Jurkat, Clone E6-1 (cell line): ENCODE data around the gene SCLT1.

Source experiments
- DNase-seq: peaks from one replicate; pipeline ENCODE4 v3.0.0-alpha.2; 2011; ENCODE audit warnings: low read depth, low spot score
- H3K4me3 ChIP-seq: 2 replicates; pipeline ENCODE4 v1.5.1; 2011; ENCODE audit warnings: mild to moderate bottlenecking, low read length, control low read depth, moderate library complexity

SCLT1 gene

DNA sequence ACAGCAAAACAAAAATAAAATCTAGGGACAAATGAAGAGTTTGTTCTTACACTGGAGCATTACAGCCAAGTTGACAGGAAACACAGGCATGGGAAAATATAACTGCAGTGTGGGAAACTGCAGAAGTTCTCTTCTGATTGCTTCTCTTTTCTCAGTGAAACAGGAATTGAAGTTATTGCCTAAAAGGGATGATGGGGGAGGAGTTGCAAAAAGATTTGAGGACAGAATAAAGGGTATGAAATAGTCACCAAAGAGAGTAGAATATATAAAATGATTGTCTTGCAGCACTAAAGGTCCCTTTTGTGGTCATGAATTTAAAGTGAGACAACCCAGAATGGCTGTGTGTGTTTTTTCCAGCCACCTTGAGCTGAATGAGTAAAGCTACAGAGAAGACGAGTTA is 180.1 kb downstream of the SCLT1 start:
- no peak overlapping the region for H3K4me3 ChIP-seq
- no peak for DNase-seq

DNA sequence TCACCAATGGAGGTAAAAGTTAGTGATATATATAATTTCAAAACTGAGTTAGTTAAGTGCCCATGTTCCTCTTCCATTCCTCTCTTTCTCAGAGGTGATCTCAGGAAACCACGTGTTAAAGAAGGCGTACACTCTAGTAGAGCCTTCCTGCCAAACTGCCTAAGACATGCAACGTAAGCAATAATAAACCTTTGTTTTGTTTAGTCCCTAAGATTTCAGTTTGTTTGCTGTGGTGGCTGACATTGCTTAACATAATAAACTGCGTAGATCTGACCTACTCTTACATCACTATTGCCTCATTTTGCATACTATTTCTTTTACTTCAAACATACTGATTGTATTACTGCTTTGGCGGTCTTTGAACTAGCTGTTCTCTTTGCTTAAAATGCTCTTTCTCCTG is 184.6 kb downstream of the SCLT1 start:
- DNase-seq: no peak
- no peak overlapping the region for H3K4me3 ChIP-seq

- H3K4me3 ChIP-seq: no peak overlapping the region
- no peak for DNase-seq
Observed at GRCh38 chr4:128907981-128908380, 185.4 kb downstream of the SCLT1 start.

DNA sequence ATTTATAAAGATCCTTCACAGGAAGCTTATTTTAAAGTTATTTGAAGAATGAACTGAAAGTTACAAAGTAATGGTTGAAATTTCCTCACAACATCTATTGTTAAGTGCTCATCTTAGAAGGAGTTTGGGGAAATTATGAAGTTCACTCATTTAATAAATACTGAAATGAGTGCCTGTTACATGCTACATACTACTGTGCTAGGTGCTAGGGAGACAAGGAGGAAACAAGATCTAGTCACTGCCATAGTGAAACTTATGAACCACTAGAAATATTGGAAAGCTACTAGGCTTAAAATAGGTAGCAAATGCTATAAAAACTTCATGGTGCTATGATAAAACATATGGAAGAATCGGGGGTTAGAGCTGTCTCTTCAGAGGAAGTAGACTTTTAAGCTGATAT is 186.8 kb downstream of the SCLT1 start:
- no peak overlapping the region for H3K4me3 ChIP-seq
- no peak for DNase-seq

- no peak overlapping the region for H3K4me3 ChIP-seq
- no peak for DNase-seq
Observed at GRCh38 chr4:128904821-128905220, 188.5 kb downstream of the SCLT1 start.

DNA sequence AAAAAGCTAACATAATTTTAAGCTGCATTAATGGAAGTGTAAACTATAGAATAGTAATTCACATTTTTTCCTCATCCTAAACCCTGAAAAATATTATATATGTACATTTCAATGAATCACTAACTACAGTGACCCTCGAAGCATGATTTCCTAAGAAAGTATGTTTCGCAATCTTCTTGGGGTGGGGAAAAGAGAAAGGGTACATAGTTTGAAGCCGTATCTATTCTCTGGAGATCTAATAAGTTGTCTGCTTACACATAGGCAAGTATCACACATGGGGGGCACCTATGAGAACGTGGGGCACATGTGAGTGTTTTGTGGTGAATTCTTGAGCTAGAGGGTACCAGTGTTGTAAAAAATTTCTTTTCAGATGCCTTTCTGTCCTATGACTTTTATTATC is 212.7 kb downstream of the SCLT1 start:
- H3K4me3 ChIP-seq: no peak overlapping the region
- no peak for DNase-seq

- no peak for DNase-seq
- no peak overlapping the region for H3K4me3 ChIP-seq
Observed at GRCh38 chr4:128879971-128880370, 213.4 kb downstream of the SCLT1 start.

DNA sequence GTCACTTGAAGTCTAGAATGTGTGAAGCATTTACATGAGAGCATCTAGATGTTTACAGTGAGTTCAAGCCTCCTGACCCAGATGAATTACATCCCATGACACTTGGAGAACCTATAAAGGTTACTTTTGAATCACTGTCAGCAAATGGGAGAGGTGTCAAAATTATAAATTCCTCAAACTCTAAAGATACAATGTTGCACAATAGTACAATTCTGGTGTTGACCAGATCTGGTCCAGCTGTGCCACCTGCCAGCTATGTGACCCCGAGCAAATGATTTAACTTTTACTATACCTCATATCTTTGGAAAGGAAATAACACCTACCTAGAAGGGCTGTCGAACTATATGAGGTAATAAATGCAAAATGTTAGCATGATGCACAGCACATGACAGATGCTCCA is 214.1 kb downstream of the SCLT1 start:
- DNase-seq: no peak
- H3K4me3 ChIP-seq: no peak overlapping the region

GRCh38 chr4:128877934-128878333 is 215.4 kb downstream of the SCLT1 start:
- no peak overlapping the region for H3K4me3 ChIP-seq
- no peak for DNase-seq

DNA sequence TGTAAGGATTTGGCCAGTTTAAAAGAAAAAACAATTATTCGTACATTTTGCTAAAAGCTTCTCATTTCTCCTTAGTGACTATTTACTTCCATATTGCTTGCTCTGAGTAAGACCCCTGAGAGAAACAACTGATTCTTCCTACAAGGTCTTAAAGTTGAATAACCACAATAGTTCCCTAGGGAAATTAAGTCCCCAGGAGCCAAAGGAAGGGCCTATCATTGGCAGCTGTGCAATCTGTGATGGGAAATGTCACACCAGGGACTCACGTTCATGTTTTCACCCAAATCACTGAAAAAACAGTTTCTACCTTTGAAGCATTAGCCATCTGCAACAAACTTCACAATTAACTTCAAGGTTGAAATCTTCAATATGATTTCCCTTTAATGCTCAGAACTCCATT is 217.1 kb downstream of the SCLT1 start:
- no peak for DNase-seq
- no peak overlapping the region for H3K4me3 ChIP-seq

DNA sequence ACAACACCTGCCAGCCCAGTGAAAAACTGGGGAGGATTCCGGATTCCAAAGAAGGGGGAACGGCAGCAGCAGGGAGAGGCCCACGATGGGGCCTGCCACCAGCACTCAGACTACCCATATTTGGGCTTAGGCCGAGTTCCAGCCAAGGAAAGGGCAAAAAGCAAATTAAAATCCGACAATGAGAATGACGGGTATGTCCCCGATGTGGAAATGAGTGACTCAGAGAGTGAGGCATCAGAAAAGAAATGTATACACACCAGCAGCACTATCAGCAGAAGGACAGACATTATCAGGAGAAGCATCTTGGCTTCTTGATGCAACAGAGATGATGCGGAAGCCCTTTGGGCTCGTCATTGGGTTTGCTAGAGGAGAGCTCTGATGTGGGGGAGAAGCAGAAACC is 221.4 kb downstream of the SCLT1 start:
- H3K4me3 ChIP-seq: no peak overlapping the region
- no peak for DNase-seq

DNA sequence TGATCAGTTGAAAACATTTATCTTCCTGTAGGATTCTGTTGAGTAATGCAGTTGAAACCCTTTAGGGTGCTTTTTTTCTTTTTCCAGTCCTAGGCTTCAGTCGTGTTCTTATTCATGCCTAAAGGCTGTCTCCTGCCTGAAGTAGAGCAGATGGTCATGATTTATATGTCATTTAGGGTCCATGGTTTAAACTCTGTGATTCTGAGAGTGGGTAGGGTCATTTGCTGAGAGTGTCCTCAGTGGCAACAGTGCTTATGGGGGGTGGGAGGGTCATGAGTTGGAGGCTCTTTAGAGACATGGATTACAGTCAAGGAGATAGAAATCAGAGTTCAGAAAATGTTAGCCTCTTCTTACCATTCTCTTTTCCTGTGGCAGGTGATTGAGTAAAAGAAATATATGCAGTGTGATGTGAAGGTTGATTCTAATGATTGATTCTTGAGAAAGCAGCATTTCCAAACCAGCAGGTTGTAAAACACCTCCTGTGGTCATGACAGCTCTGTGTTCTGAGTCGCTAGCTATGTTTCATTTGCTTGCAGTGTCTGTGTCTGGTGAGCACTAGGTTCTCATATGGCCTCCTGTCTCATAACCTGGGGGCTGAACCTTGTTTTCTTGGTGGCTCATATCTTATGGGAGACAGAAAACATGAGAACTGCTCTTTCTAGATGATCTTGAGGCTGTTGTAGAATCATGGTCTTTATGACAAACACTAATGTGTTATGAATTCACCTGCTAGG is 223.4 kb downstream of the SCLT1 start:
- no peak for DNase-seq
- H3K4me3 ChIP-seq: no peak overlapping the region

DNA sequence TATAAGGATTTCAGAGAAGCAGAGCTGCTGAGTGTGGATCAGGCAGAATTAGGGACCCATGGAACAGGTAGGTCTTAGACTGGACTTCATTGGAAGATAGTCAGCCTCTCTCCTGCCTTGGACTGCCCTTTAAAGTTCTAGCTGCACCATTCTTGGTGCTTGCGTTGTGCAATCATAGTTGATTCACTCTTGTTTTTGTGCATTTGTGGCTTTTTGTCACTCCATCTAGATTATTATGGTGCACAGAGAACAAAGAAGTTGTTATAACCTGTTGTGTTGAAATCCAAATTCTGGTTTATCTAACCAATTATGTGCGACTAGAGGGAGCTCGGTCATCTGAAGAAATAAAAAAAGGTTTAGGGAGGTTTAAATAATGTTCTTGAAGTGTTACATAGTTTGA is 224.6 kb downstream of the SCLT1 start:
- H3K4me3 ChIP-seq: no peak overlapping the region
- DNase-seq: no peak

- H3K4me3 ChIP-seq: no peak overlapping the region
Observed at GRCh38 chr4:128866691-128867090, 226.6 kb downstream of the SCLT1 start.

DNA sequence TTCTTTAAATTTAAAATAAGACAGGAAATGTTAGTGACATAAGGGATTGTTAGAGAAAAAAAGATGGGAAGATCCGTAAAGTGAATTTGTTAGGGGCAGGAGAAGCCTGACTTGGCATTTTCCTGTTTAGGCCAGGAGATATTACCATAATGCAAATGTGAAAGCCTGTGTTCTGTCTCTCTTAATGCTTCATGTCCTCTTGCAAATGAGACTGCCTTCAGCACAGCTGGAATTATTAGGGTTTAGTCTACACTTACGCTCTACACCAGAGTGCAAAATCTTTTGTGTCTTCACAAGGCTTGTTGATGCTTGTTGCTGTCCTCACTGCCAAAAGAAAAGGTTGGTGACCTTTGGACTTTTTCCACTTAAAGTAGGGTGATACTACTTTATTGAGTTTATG is 227.1 kb downstream of the SCLT1 start:
- no peak for DNase-seq
- no peak overlapping the region for H3K4me3 ChIP-seq

More at GRCh38 chr4:128866691-128867090, 226.6 kb downstream of the SCLT1 start:
- no peak for DNase-seq

GRCh38 chr4:128865132-128865531 is 228.2 kb downstream of the SCLT1 start:
- DNase-seq: no peak
- no peak overlapping the region for H3K4me3 ChIP-seq

GRCh38 chr4:128863312-128864075 is 229.8 kb downstream of the SCLT1 start:
- no peak overlapping the region for H3K4me3 ChIP-seq
- DNase-seq: peak; percentile 48

DNA sequence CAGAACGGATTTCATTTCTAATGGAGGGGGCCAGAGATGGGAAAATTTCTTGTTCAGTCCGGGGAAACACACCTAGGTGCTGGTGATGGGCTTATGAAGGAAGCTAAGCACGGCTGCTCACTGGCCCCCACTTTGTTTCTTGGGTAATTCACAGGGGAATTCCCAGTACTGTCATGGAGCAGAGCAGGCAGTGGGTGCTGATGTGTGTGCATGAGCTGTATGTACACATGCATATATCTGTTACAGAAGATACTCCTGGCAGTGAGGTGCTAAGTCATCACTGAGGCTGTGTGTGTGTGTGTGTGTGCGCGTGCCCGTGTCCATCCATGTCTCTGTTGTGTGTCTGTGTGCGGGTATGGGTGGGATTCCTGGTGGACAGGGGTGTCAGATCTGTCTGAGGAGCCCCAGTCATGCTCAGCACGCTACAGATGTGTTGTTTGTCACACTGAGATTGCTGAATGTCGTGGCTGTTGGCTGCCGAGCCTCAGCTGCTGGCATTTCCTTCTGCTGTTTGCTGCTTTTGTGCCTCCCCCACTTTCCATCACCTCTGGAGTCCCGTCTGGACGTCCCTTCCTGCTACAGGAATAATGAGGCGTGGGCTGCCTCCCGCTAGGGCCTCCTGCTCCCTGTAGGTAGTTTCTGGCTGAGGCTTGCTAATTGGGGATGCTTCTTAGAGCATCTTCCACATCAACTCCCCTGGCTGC is 230.6 kb downstream of the SCLT1 start:
- H3K4me3 ChIP-seq: no peak overlapping the region
- DNase-seq: no peak

- DNase-seq: peak; percentile 64
- H3K4me3 ChIP-seq: no peak overlapping the region
Observed at GRCh38 chr4:128861856-128862518, 231.4 kb downstream of the SCLT1 start.
